Measurements from ENCODE around the gene MBD4.
A peak's percentile ranks its signal among the peaks of the same experiment; 100 is the strongest.
"Not testable (repeated sequence)": the region's sequence is repeated elsewhere in the genome, so short reads cannot be mapped to it uniquely, and the experiment has no call there.

Gene MBD4

DNA sequence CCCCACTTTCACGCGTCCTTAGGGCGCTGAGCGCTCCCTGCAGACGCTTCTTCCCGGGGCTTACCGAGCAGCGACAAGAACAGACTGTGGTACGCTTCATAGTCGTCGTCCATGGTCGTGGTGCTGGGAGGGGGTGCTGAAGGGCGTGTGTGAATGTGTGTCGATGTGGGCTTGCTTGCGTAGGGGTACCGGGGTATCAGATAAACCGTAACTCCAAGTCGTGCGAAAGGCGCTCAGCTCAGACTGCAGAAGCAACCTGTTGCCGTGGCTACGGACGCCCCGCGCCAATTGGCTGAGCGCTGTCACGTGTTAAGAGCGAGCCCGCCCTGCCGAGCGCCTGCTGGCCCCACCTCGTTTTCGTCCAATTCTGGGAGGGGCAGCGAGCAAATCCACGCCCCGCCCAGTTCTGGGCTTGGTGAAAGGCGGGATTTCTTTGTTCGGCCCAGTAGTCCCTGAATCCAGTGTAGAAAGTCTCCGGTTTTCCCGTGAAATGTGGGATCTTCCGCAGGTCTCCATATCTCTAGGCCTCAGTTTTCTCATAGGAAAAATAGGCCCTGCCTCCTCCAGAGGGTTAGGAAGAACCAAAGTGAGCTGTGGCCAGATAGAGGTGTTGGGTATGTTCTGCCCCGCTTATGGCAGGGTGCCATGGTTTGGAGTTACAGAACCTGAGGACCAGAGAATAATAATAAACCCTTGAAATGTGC, 11.2 kb downstream of the MBD4 start, which contains the start of gene EFCAB12:
TSS of gene EFCAB12 (minus strand) at position 261 of the 704 bp plus-strand sequence. CDS start at position 113, 148 bp downstream.
- peak; percentile 92 for DNase-seq

- DNase-seq = no peak
Measured at GRCh38 chr3:129428007-129428375, 11.8 kb downstream of the MBD4 start.

DNA sequence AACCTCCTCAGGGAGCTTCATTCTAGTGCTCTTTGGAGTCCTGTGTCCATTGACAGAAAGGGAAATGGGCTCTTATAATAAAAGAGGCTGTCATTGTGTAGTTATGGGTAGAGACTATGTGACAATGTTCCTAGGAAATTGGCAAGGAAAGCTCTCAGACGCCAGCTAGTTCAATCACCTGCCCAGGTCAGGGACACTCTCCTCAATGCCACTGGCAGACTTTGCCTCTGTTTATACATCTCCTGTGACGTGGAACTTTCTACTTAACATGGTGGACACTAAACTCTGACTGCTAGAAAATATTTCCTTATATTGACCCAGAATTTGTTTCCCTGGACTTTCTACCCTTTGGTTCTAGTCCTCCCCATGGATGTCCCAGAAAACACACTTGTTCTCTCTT, 14.1 kb downstream of the MBD4 start:
- no peak for DNase-seq

DNA sequence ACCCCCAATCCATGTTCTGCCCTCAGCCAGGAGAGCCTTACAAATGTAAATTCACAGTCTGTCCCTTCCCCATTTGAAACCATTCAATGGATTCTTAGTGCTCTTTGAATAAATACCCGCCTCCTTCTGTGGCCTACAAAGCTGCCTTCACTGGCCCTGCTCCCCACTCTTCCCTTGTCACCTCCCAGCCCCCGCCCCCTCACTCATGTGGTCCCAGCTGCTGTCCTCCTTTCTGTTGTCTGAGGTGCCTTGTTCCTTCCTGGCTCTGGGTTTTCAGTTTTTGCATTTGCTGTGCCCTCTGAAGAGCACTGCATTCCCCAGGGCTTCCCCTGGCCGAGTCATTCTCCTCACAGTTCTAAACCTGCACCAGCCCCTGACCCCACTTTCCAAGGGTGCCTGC, 14.5 kb downstream of the MBD4 start:
- DNase-seq = no peak

GRCh38 chr3:129424185-129424841, 15.4 kb downstream of the MBD4 start:
- DNase-seq = no peak

GRCh38 chr3:129422897-129423296, 16.9 kb downstream of the MBD4 start:
- no peak for DNase-seq

GRCh38 chr3:129421988-129422745, 17.6 kb downstream of the MBD4 start:
- DNase-seq = no peak

DNA sequence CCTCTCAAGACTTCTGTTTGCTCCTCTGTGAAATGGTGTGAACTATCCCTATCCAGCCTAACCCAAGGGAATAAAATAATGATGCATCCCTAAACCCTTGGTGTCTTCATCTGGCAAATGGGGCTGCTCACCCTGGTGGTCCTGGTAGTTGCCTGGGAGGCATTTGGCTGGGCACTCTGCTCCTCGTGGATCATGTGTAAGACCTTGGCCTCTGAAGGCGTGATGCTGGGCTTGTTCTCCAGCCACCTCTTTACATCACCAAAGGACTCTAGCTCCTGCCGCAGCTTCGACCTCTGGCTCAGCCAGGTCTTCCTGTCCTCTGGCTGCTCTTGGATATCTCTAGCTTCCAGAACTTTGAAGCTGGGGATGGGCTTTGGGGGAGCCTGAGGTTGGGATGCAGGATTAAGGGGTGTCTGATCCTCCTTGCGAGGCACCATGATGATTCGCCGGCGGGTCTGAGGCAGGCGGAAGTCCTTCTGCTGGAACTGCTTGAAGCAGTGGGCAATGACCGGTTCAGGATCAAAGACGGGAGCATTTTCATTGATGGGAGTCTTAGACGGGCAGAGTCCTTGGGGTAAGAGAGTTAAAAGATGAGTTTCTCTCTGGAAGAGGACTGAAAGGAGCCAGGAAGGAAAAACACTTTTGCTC, 18.4 kb downstream of the MBD4 start:
- no peak for DNase-seq

DNA sequence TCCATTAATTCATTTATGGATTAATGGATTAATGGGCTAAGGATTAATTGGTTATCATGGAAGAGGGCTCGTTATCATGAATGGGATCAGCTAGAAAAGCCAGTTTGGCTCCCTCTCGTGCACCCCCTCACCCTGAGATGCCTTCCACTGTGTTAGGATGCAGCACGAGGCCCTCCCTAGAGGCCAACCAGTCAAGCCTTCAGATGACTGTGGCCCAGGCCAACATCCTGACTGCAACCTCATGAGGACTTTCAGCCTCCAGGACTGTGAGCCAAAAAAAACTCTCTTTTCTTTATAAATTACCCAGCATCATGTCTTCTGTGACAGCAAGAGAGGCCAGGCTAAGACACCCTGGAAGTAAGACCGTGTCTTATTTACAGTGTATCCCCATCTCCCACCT, 20.3 kb downstream of the MBD4 start:
- no peak for DNase-seq

DNA sequence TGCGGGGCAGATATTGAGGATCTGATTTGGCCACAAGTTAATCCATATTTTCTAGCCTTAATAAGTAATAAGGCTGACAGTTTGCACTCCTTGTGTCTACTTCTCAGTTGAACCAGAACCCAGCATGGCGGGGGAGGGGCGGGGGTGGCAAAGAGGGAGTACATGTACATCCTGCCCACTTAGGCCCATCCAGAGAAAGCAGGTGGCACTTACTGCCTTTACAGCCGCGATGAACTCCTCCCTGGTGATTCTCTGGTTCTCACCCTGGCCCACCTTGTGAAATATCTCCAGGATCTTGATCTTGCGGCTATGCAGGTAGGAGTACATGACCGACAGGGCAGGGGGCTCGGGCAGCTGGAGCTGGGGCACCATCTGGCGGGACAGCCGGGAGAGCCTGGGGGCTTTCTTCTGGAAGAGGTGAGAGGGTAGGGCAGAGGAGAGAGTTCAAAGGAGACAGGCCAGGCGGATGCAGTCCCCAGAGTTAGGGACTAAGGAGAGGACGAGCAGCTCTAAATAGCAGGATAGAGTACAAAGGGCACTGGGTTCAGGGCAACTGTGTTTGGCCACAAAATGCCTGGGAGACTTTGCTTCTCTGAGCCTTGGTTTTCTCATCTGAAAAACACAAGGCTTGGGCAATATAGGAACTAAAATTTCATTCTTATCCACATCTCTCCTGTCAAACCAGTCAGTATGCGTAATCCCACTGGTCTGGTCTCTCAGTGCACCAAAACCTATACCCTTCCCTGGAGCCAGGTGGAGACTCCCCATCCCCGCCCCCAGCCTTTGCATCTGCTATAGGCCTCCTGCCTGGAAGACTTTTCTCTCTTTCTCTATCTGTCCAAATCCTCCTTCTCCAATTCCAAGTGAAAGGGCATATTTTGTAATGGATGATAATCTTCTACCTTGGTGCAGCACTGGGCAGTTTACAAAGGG, 21.4 kb downstream of the MBD4 start:
- DNase-seq = no peak

- DNase-seq = no peak
Measured at GRCh38 chr3:129417326-129417725, 22.4 kb downstream of the MBD4 start.

DNA sequence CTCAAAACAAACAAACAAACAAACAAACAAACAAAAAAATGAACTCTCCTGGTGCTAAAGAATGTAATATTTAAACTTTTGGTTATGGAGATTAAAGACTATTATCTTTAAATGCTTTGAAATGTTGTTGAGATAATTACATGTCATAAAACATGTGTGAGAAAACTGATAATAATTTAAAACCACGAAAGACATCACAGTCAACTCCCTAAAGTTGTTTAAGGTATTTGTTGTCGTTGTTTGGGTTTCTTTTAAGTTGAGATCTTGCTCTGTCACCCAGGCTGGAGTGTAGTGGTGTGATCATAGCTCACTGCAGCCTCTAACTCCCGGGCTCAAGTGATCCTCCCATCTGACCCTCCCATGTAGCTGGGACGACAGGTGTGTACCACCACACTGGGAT, 23.3 kb downstream of the MBD4 start:
- no peak for DNase-seq

DNA sequence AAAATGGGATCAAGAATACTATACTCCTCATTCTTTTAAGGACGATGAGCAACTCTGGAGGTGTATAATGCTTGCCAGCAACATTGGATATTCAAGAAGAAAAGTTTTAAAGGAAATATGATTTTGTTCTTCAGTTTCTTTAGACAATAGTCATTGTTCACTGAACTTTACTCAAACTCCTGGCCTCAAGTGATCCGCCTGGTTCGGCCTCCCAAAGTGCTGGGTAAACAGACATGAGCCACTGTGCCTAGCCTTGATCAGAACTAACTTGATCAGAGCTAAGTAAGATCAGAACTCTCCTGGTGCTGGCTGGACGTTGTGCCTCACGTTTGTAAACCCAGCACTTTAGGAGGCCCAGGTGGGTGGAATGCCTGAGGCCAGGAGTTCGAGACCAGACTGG, 23.9 kb downstream of the MBD4 start:
- DNase-seq = no peak

DNA sequence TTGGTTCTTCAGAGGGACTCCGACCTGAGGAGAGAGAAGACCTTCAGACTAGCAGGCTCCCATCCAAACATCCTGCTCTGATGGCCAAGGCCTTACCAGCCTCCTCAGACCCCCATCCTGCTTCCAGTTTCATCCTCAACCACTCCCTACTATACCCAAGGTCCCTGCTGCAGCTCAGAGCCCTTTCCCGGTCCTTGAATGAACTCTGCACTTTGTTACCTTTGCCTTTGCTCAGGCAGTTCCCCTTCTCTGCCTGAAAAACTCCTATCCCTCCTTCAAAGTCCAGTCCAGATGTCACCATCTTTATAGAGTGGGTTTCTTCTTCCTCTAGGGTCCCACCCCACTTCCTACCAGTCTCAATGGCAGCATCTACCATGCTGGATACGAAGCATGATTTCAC, 24.4 kb downstream of the MBD4 start:
- no peak for DNase-seq

GRCh38 chr3:129413687-129414506, 25.9 kb downstream of the MBD4 start:
- no peak for DNase-seq

DNA sequence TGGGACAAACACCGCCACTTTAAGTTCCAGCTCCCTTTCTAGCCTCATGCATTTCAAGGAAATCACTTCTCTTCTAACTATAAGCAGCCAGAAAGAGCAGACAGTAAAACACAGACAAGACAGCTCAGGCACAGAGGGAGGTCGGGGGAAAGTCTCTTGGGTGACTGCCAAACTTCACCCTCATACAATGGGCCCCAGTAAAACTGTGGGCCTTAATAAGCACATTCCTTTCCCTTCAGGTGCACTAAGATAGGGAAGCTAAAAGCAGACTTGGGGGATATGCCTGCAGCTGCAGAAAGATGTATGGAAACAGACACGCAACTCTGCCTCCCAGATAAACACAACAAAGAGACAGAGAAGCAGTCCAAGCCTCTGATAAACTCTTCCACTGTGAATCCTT, 26.5 kb downstream of the MBD4 start:
- DNase-seq = not testable (repeated sequence)

DNA sequence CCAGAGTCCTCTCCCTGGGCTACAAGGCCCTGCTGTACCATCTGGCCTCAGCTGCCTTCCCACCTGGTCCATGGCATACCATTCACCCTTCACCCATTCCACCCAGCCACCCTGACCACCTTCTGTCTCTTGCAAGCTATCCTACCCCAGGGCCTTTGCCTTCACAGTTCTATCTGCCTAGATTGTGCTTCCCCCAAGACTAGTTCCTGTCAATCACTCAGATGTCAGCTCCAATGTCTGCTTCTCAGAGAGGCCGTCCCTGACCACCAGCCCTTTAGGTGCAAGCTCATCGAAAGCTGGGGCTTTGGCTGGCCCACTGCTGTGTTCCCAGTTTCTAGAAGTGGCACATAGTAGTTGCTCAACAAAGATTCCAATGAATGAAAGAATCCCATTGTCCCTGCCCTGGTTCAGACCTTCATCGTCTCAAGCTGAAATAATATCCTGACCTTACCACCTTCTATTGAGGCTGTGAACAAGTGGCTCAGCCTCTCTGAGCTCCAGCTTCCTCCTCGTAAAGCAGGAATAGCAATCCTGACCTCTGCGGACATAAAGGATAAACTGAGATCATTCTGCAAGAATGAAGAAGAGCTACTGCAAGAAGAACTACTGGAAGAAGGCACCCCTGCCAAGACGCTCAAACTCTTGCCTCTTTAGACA, 27.1 kb downstream of the MBD4 start:
- DNase-seq = no peak

DNA sequence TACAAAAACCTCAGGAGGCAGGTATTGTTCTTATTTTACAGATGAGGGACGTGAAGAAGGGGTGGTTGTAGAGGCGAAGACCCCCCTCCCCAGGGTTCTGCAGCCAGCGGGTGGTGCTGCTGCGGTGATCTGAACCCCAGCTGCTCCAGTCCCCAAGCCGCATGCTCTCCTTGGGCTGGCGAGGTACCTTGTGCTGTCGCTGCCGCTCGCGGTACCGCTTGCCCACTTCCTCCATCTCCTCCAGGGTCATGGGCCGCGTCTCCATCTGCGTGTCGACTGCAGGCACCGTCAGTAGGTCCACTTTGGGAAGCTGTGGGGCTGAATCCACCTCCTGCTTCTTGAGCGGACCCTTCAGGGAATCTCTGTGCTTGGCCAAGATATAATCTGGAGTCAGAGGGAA, 28.8 kb downstream of the MBD4 start:
- no peak for DNase-seq

GRCh38 chr3:129409541-129409940, 30.2 kb downstream of the MBD4 start:
- no peak for DNase-seq

DNA sequence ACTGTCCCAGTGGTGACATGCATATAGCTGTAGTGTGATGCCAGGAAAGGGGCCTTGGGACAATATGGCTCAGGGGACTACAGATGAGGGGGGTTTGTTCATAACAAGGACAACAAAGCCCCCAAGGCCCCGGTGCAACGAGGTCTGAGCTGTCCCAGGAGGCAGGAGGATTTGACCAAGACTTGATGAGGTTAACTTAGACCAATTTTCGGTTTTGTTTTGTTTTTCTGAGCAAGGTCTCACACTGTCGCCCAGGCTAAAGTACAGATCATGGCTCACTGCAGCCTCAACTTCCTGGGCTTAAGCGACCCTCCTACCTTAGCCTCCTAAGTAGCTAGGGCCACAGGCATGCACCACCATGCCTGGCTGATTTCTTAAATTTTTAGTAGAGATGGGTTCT, 35.1 kb downstream of the MBD4 start:
- DNase-seq = no peak

- no peak for DNase-seq
Measured at GRCh38 chr3:129404130-129404529, 35.6 kb downstream of the MBD4 start.

All from activated CD8-positive, alpha-beta memory T cell treated with anti-CD3 and anti-CD28 coated beads for 24 hours (primary cell).